GM19035 (cell line): ENCODE results near the gene SLCO3A1.

Experiments
- ATAC-seq: cut with Tn5 transposase; IDR thresholded peaks from one replicate; pipeline ENCODE4 v1.9.1; 2021; ENCODE audit not compliant: unreplicated experiment

SLCO3A1 gene

GRCh38 chr15:91853511-91853947 is at the start of gene SLCO3A1:
Gene SLCO3A1, plus strand, starts transcription at chr15:91853708.
- peak; percentile 25 for ATAC-seq

GRCh38 chr15:91807122-91807521 is 46.4 kb upstream of the SLCO3A1 start:
- no peak for ATAC-seq

GRCh38 chr15:91813924-91814323 is 39.6 kb upstream of the SLCO3A1 start:
- no peak for ATAC-seq

GRCh38 chr15:91816942-91817341 is 36.6 kb upstream of the SLCO3A1 start:
- no peak for ATAC-seq

GRCh38 chr15:91821458-91821857 is 32.0 kb upstream of the SLCO3A1 start:
- no peak for ATAC-seq

- ATAC-seq = no peak
These were observed 29.3 kb upstream of the SLCO3A1 start for GRCh38 chr15:91824256-91824655.

GRCh38 chr15:91826443-91826842 is 27.1 kb upstream of the SLCO3A1 start:
- no peak for ATAC-seq

- ATAC-seq = no peak
These were observed 20.5 kb upstream of the SLCO3A1 start for GRCh38 chr15:91833056-91833455.

- no peak for ATAC-seq
These were observed 13.6 kb upstream of the SLCO3A1 start for GRCh38 chr15:91839867-91840266.

- ATAC-seq = no peak
These were observed 11.6 kb upstream of the SLCO3A1 start for GRCh38 chr15:91841861-91842260.

- ATAC-seq = no peak
These were observed 9.2 kb upstream of the SLCO3A1 start for GRCh38 chr15:91844341-91844740.

- no peak for ATAC-seq
These were observed 8.6 kb upstream of the SLCO3A1 start for GRCh38 chr15:91844928-91845327.

GRCh38 chr15:91845720-91846119 is 7.8 kb upstream of the SLCO3A1 start:
- ATAC-seq = no peak

- ATAC-seq = no peak
These were observed 4.3 kb upstream of the SLCO3A1 start for GRCh38 chr15:91849180-91849579.

- ATAC-seq = no peak
These were observed 3.8 kb upstream of the SLCO3A1 start for GRCh38 chr15:91849749-91850161.

GRCh38 chr15:91852741-91853510 is 582 bp upstream of the SLCO3A1 start:
- ATAC-seq = peak; percentile 64

GRCh38 chr15:91853948-91854638 is 585 bp downstream of the SLCO3A1 start:
- ATAC-seq = no peak

- no peak for ATAC-seq
These were observed 1.1 kb downstream of the SLCO3A1 start for GRCh38 chr15:91854639-91854990.

- ATAC-seq = no peak
These were observed 1.7 kb downstream of the SLCO3A1 start for GRCh38 chr15:91855241-91855640.

- ATAC-seq = no peak
These were observed 2.4 kb downstream of the SLCO3A1 start for GRCh38 chr15:91855684-91856489.

GRCh38 chr15:91857224-91857585 is 3.7 kb downstream of the SLCO3A1 start:
- no peak for ATAC-seq

GRCh38 chr15:91857772-91858171 is 4.3 kb downstream of the SLCO3A1 start:
- peak; percentile 43 for ATAC-seq
